Peyer's patch (tissue), 4 donors: ENCODE measurements around the gene ZACN.

ENCODE experiments used
- CTCF ChIP-seq, 6 experiments: fragments of 450-650 bp in 4 of 6; fragments of 200-600 bp in 2 of 6; sonication (generic) in 1 of 6; IDR thresholded peaks; one replicate each; pipeline ENCODE4 v1.5.1; 2017 to 2019; ENCODE audit warnings: antibody characterized with exemption in 6 of 6, mild to moderate bottlenecking in 3 of 6, moderate library complexity in 1 of 6
- POLR2A ChIP-seq, 2 donors: fragments of 450-650 bp; IDR thresholded peaks; one replicate each; pipeline ENCODE4 v1.5.1; 2017; ENCODE audit warnings: antibody characterized with exemption in 2 of 2, mild to moderate bottlenecking in 2 of 2, moderate library complexity in 2 of 2

GRCh38 chr17:76097716-76098295 is 18.8 kb downstream of the ZACN start:
- TF ChIP-seq CTCF (IDR thresholded peaks at IDR 0.05) (no peak), POLR2A (IDR thresholded peaks at IDR 0.05) (no peak)
